Astrocyte (in vitro differentiated cells and primary cell): ENCODE measurements around the gene YWHAB. TPM values are rescaled to one million over a fixed set of nuclear protein-coding genes. Genes with fewer than 3 reads are reported as not detected.

Experiments
- DNase-seq: peaks from one replicate; pipeline ENCODE4 v3.0.0-alpha.2; 2010; ENCODE audit warnings: low read depth
- FAIRE-seq: peaks from 2 replicates; lab custom pipeline; 2011; peaks lifted over from hg19 to GRCh38; lab: Jason Lieb, UNC
- H2AFZ ChIP-seq: 2 replicates; pipeline ENCODE4 v1.6.0; 2012; ENCODE audit warnings: low read depth, low read length, inconsistent platforms
- H3K27ac ChIP-seq: 2 replicates; pipeline ENCODE4 v1.5.1; 2011; ENCODE audit warnings: low read depth, low read length, inconsistent platforms
- H3K27me3 ChIP-seq: 2 replicates; pipeline ENCODE4 v1.6.0; 2011; ENCODE audit warnings: low read length, inconsistent platforms; ENCODE audit not compliant: insufficient read depth
- H3K36me3 ChIP-seq: 2 replicates; pipeline ENCODE4 v1.5.1; 2011; ENCODE audit warnings: low read length, inconsistent platforms; ENCODE audit not compliant: insufficient read depth
- H3K4me1 ChIP-seq: 2 replicates; pipeline ENCODE4 v1.5.1; 2011; ENCODE audit warnings: low read length, inconsistent platforms; ENCODE audit not compliant: insufficient read depth
- H3K4me2 ChIP-seq: 2 replicates; pipeline ENCODE4 v1.6.0; 2012; ENCODE audit warnings: low read length, inconsistent platforms
- H3K4me3 ChIP-seq: 2 replicates; pipeline ENCODE4 v1.5.1; 2011; ENCODE audit warnings: low read depth, mild to moderate bottlenecking, low read length, inconsistent platforms; ENCODE audit not compliant: insufficient read depth
- H3K79me2 ChIP-seq: 2 replicates; pipeline ENCODE4 v1.6.0; 2012; ENCODE audit warnings: mild to moderate bottlenecking, low read length, inconsistent platforms; ENCODE audit not compliant: insufficient read depth
- H3K9ac ChIP-seq: 2 replicates; pipeline ENCODE4 v1.6.0; 2012; ENCODE audit warnings: mild to moderate bottlenecking, low read length, inconsistent platforms
- H3K9me3 ChIP-seq: 2 replicates; pipeline ENCODE4 v1.5.1; 2012; ENCODE audit warnings: low read depth, mild to moderate bottlenecking, low read length, inconsistent platforms; ENCODE audit not compliant: insufficient read depth
- H4K20me1 ChIP-seq: 2 replicates; pipeline ENCODE4 v1.6.0; 2012; ENCODE audit warnings: low read length, inconsistent platforms; ENCODE audit not compliant: insufficient read depth
- H3K27ac Mint-ChIP-seq: one replicate; pipeline ENCODE4 v1.8.0; 2021; ENCODE audit warnings: mild to moderate bottlenecking, mixed read lengths; ENCODE audit not compliant: unreplicated experiment
- H3K27me3 Mint-ChIP-seq: one replicate; pipeline ENCODE4 v1.8.0; 2021; ENCODE audit warnings: low read depth, mixed read lengths; ENCODE audit not compliant: unreplicated experiment
- H3K36me3 Mint-ChIP-seq: one replicate; pipeline ENCODE4 v1.8.0; 2021; ENCODE audit warnings: low read depth, mixed read lengths; ENCODE audit not compliant: unreplicated experiment
- H3K4me1 Mint-ChIP-seq: one replicate; pipeline ENCODE4 v1.8.0; 2021; ENCODE audit warnings: low read depth, mixed read lengths; ENCODE audit not compliant: unreplicated experiment
- H3K4me3 Mint-ChIP-seq: one replicate; pipeline ENCODE4 v1.8.0; 2021; ENCODE audit warnings: mild to moderate bottlenecking, moderate library complexity, mixed read lengths; ENCODE audit not compliant: unreplicated experiment
- H3K9me3 Mint-ChIP-seq: one replicate; pipeline ENCODE4 v1.8.0; 2021; ENCODE audit warnings: mild to moderate bottlenecking, mixed read lengths; ENCODE audit not compliant: unreplicated experiment
- CTCF ChIP-seq: IDR thresholded peaks from 2 replicates; pipeline ENCODE4 v1.5.1; 2011; ENCODE audit warnings: low read depth, mild to moderate bottlenecking, inconsistent platforms, low read length, moderate library complexity; ENCODE audit not compliant: insufficient read depth
- EZH2 ChIP-seq: IDR thresholded peaks from 2 replicates; pipeline ENCODE4 v1.6.1; 2012; ENCODE audit warnings: mild to moderate bottlenecking, low read length, inconsistent platforms; ENCODE audit not compliant: insufficient read depth
- total RNA-seq: library from RNA; stranded (reverse); gene quantifications from 2 replicates; pipeline ENCODE4 v1.2.1, GENCODE V29; 2021

The YWHAB gene
- total RNA-seq, 1 donor from 2014 or later, result 236 TPM

GRCh38 chr20:44909872-44910689 lies 24.6 kb downstream of the YWHAB start, which contains the start of gene PABPC1L:
Gene PABPC1L, plus strand, starts transcription at chr20:44910060. Its CDS starts 84 bp downstream, at chr20:44910144.
- peak within 1 kb of the TSS; percentile 78 for H3K9ac ChIP-seq
- peak within 1 kb of the TSS; percentile 95 for H3K4me2 ChIP-seq
- H3K79me2 ChIP-seq, result peaks cover 5% of the 10 kb centered on the region
- no peaks in the 10 kb centered on the region for H3K9me3 ChIP-seq
- H3K4me3 ChIP-seq, result peak within 1 kb of the TSS; percentile 67
- H3K4me1 ChIP-seq, result peaks cover 3% of the 10 kb centered on the region
- no peak for FAIRE-seq
- peaks cover 34% of the 10 kb centered on the region for H3K36me3 ChIP-seq
- no peaks in the 10 kb centered on the region for H3K27me3 ChIP-seq
- peaks cover 12% of the 10 kb centered on the region for H3K36me3 Mint-ChIP-seq
- H2AFZ ChIP-seq, result peak within 1 kb of the TSS; percentile 72
- H4K20me1 ChIP-seq, result peaks cover 36% of the 10 kb centered on the region
- no peaks in the 10 kb centered on the region for H3K27me3 Mint-ChIP-seq
- H3K27ac Mint-ChIP-seq, result peak within 1 kb of the TSS; percentile 75
- peak; percentile 41 for DNase-seq
- peak within 1 kb of the TSS; percentile 6 for H3K27ac ChIP-seq
- TF ChIP-seq CTCF (no peak), EZH2 (no peak)
- H3K9me3 Mint-ChIP-seq, result no peaks in the 10 kb centered on the region
- H3K4me3 Mint-ChIP-seq, result peak within 1 kb of the TSS; percentile 87
- H3K4me1 Mint-ChIP-seq, result peaks cover 6% of the 10 kb centered on the region

- Histone ChIP-seq H3K9me3 (no peaks in the 10 kb centered on the region), H3K4me2 (peak overlapping the region; percentile 95), H3K27me3 (no peaks in the 10 kb centered on the region), H3K27ac (no peak overlapping the region), H3K4me1 (peaks cover 3% of the 10 kb centered on the region), H3K79me2 (peaks cover 5% of the 10 kb centered on the region), H3K4me3 (peak overlapping the region; percentile 67), H4K20me1 (peaks cover 30% of the 10 kb centered on the region), H2AFZ (no peak overlapping the region), H3K36me3 (peaks cover 28% of the 10 kb centered on the region), H3K9ac (peak overlapping the region; percentile 78)
- no peak for FAIRE-seq
- H3K27ac Mint-ChIP-seq, result peak overlapping the region; percentile 75
- peaks cover 6% of the 10 kb centered on the region for H3K4me1 Mint-ChIP-seq
- H3K36me3 Mint-ChIP-seq, result peaks cover 13% of the 10 kb centered on the region
- H3K27me3 Mint-ChIP-seq, result no peaks in the 10 kb centered on the region
- peak overlapping the region; percentile 87 for H3K4me3 Mint-ChIP-seq
- no peaks in the 10 kb centered on the region for H3K9me3 Mint-ChIP-seq
- no peak for TF ChIP-seq CTCF
- TF ChIP-seq EZH2, result no peak
- DNase-seq, result no peak
These were observed 25.3 kb downstream of the YWHAB start for GRCh38 chr20:44910690-44911262.
